Breast epithelium (tissue), 3 donors: ENCODE data around the gene AMIGO3.

Experiments used
- CTCF ChIP-seq, 3 donors: fragments of 450-650 bp; IDR thresholded peaks; one replicate each; pipeline ENCODE4 v1.5.1; 2016 to 2017; ENCODE audit warnings: antibody characterized with exemption in 3 of 3, mild to moderate bottlenecking in 3 of 3, moderate library complexity in 3 of 3
- POLR2A ChIP-seq: fragments of 450-650 bp; IDR thresholded peaks from one replicate; pipeline ENCODE4 v1.6.1; 2016; ENCODE audit warnings: antibody characterized with exemption, mild to moderate bottlenecking, moderate library complexity

GRCh38 chr3:49751501-49751900 lies 32.0 kb upstream of the AMIGO3 start:
- TF ChIP-seq POLR2A: no peak
- no peak for TF ChIP-seq CTCF (IDR thresholded peaks at IDR 0.05)
